Endothelial cell of umbilical vein (primary cell): ENCODE results near the gene B4GALNT4. TPM values are rescaled to one million over a fixed set of nuclear protein-coding genes. Genes with fewer than 3 reads are reported as not detected.
"Not testable (repeated sequence)": the region's sequence is repeated elsewhere in the genome, so short reads cannot be mapped to it uniquely, and the experiment has no call there.

Source experiments
- BruUV-seq: library from RNA; stranded (reverse); fragments of 400-500 nt; replicated peaks from 2 replicates; lab custom pipeline; 2021; lab: Mats Ljungman, UMichigan
- CTCF ChIA-PET: fragments of 300-600, 350-600 bp; sonication (Branson Sonifier 250); formaldehyde crosslinking; loops from one replicate; lab custom pipeline; 2021; ENCODE audit warnings: antibody characterized with exemption, inconsistent platforms; lab: Charles Lee
- POLR2A ChIA-PET: fragments of 300-600, 350-600 bp; sonication (Branson Sonifier 250); formaldehyde crosslinking; loops from one replicate; lab custom pipeline; 2021; ENCODE audit warnings: antibody characterized with exemption, inconsistent platforms; lab: Charles Lee
- DNase-seq: peaks from one replicate; pipeline ENCODE4 v3.0.0-alpha.2; 2011; ENCODE audit warnings: low read depth, low spot score
- FAIRE-seq: peaks from 2 replicates; lab custom pipeline; 2011; peaks lifted over from hg19 to GRCh38; lab: Jason Lieb, UNC
- H2AFZ ChIP-seq: 2 replicates; pipeline ENCODE4 v1.6.0; 2012; ENCODE audit warnings: low read depth, low read length, control low read depth, inconsistent platforms
- H3K27ac ChIP-seq: 2 replicates; pipeline ENCODE4 v1.5.1; 2011; ENCODE audit warnings: low read depth, mild to moderate bottlenecking, control low read depth, low read length, moderate library complexity; ENCODE audit not compliant: insufficient read depth
- H3K27me3 ChIP-seq, 2 experiments: 2 replicates each; pipeline versions ENCODE4 v1.6.0 to v1.6.1; 2011; ENCODE audit warnings: low read length in 2 of 2, mixed read lengths in 1 of 2; ENCODE audit not compliant: control insufficient read depth in 2 of 2, insufficient read depth in 2 of 2
- H3K36me3 ChIP-seq, 2 experiments: 2 replicates in 1 of 2; 3 replicates in 1 of 2; pipeline ENCODE4 v1.5.1; 2011; ENCODE audit warnings: low read length in 2 of 2, mild to moderate bottlenecking in 1 of 2, moderate library complexity in 1 of 2; ENCODE audit not compliant: control insufficient read depth in 2 of 2, insufficient read depth in 2 of 2; ENCODE audit errors: extremely low read depth in 1 of 2
- H3K4me1 ChIP-seq: 3 replicates; pipeline ENCODE4 v1.5.1; 2011; ENCODE audit warnings: mild to moderate bottlenecking, low read length; ENCODE audit not compliant: control insufficient read depth, insufficient read depth; ENCODE audit errors: extremely low read depth
- H3K4me2 ChIP-seq: 2 replicates; pipeline ENCODE4 v1.6.1; 2011; ENCODE audit warnings: low read length, control low read depth, mixed read lengths; ENCODE audit not compliant: insufficient read depth
- H3K4me3 ChIP-seq, 3 experiments: fragments of 200-600 bp in 1 of 3; sonication (generic), shearing (Covaris generic) in 1 of 3; replicated peaks in 1 of 3; 2 replicates each; pipeline ENCODE4 v1.5.1; 2011 to 2016; ENCODE audit warnings: control low read depth in 3 of 3, low read length in 3 of 3, mild to moderate bottlenecking in 2 of 3, inconsistent platforms in 1 of 3, low read depth in 1 of 3, moderate library complexity in 1 of 3; ENCODE audit not compliant: insufficient read depth in 1 of 3
- H3K79me2 ChIP-seq: 2 replicates; pipeline ENCODE4 v1.6.0; 2012; ENCODE audit warnings: low read length, inconsistent platforms; ENCODE audit not compliant: control insufficient read depth, insufficient read depth
- H3K9ac ChIP-seq: replicated peaks from 2 replicates; pipeline ENCODE3; 2011; ENCODE audit warnings: low read length, control low read depth; ENCODE audit not compliant: insufficient read depth; ENCODE audit errors: extremely low read depth
- H3K9me1 ChIP-seq: replicated peaks from 3 replicates; pipeline ENCODE4 v1.6.0; 2011; ENCODE audit warnings: mild to moderate bottlenecking, low read length; ENCODE audit not compliant: control insufficient read depth, insufficient read depth; ENCODE audit errors: extremely low read depth
- H3K9me3 ChIP-seq: replicated peaks from 2 replicates; pipeline ENCODE4 v1.5.1; 2012; ENCODE audit warnings: low read length, inconsistent platforms; ENCODE audit not compliant: control insufficient read depth, insufficient read depth
- H4K20me1 ChIP-seq: replicated peaks from 2 replicates; pipeline ENCODE3; 2011; ENCODE audit warnings: mild to moderate bottlenecking, low read length; ENCODE audit not compliant: control insufficient read depth, insufficient read depth; ENCODE audit errors: extremely low read depth
- EZH2 ChIP-seq: IDR thresholded peaks from 2 replicates; pipeline ENCODE4 v1.6.1; 2012; ENCODE audit warnings: borderline replicate concordance, low read depth, mild to moderate bottlenecking, moderate library complexity, low read length, inconsistent platforms; ENCODE audit not compliant: severe bottlenecking
- FOS ChIP-seq: IDR thresholded peaks from 2 replicates; pipeline ENCODE4 v1.6.1; 2011; ENCODE audit warnings: mild to moderate bottlenecking, low read length, moderate library complexity, borderline replicate concordance; ENCODE audit not compliant: insufficient read depth
- GATA2 ChIP-seq: IDR thresholded peaks from 2 replicates; pipeline ENCODE4 v1.7.0; 2011; ENCODE audit warnings: low read depth, mild to moderate bottlenecking, moderate library complexity, mixed read lengths, low read length; ENCODE audit not compliant: insufficient read length, insufficient read depth
- JUN ChIP-seq: IDR thresholded peaks from 2 replicates; pipeline ENCODE4 v1.6.1; 2011; ENCODE audit warnings: borderline replicate concordance, low read depth; ENCODE audit not compliant: insufficient read length, insufficient read depth
- MYC ChIP-seq: IDR thresholded peaks from one replicate; pipeline ENCODE4 v1.6.1; 2011; ENCODE audit warnings: mild to moderate bottlenecking, low read depth, low read length
- POLR2A ChIP-seq: IDR thresholded peaks from 2 replicates; pipeline ENCODE4 v1.6.1; 2012; ENCODE audit warnings: low read depth, mild to moderate bottlenecking, control low read depth, low read length
- POLR2AphosphoS5 ChIP-seq: IDR thresholded peaks from 2 replicates; pipeline ENCODE4 v1.6.1; 2012; ENCODE audit warnings: low read depth, mild to moderate bottlenecking, control low read depth, low read length, moderate library complexity; ENCODE audit not compliant: insufficient read depth
- dilution Hi-C: fragments of 300-500 bp; cut with MboI; formaldehyde crosslinking; loops from one replicate; pipeline ENCODE4 v1.15.0; 2019; ENCODE audit warnings: low sequenced_read_pairs; ENCODE audit not compliant: extremely low pct_ligation_motif_present
- intact Hi-C: fragments of 100-400 bp; cut with micrococcal nuclease; formaldehyde crosslinking; loops from one replicate; pipeline ENCODE4 v1.10.0; 2022
- polyA plus RNA-seq, 4 experiments: library from polyadenylated mRNA; depleted of rRNA in 3 of 4; stranded (reverse) in 3 of 4; unstranded in 1 of 4; fragments of >200 nt; gene quantifications; 2 replicates each; pipeline versions ENCODE4 v1.2.1 to v1.2.3, GENCODE V29; 2011 to 2012; ENCODE audit warnings: missing spikeins in 1 of 4
- total RNA-seq: library from RNA; stranded (reverse); gene quantifications from 2 replicates; pipeline ENCODE4 v1.2.3, GENCODE V29; 2021
- TF ChIP-seq, protein P1 (sequence below), 2 donors: IDR thresholded peaks; 1 replicate in 1 of 2; 2 replicates in 1 of 2; pipeline ENCODE4 v1.5.1; 2011; ENCODE audit warnings: low read length in 2 of 2, mild to moderate bottlenecking in 2 of 2, moderate library complexity in 2 of 2, control low read depth in 1 of 2, inconsistent platforms in 1 of 2, low read depth in 1 of 2; ENCODE audit not compliant: insufficient read depth in 1 of 2; ENCODE audit errors: extremely low read depth in 1 of 2
- TF ChIP-seq, protein P2 (sequence below): IDR thresholded peaks from 2 replicates; pipeline ENCODE4 v1.6.1; 2011; ENCODE audit not compliant: insufficient read depth, insufficient read length

B4GALNT4 gene
- total and polyA plus RNA-seq, 2 donors (not counting 3 experiments of a cell fraction or from before 2014, with no cell fraction given) = 9.2 to 9.6 TPM

DNA sequence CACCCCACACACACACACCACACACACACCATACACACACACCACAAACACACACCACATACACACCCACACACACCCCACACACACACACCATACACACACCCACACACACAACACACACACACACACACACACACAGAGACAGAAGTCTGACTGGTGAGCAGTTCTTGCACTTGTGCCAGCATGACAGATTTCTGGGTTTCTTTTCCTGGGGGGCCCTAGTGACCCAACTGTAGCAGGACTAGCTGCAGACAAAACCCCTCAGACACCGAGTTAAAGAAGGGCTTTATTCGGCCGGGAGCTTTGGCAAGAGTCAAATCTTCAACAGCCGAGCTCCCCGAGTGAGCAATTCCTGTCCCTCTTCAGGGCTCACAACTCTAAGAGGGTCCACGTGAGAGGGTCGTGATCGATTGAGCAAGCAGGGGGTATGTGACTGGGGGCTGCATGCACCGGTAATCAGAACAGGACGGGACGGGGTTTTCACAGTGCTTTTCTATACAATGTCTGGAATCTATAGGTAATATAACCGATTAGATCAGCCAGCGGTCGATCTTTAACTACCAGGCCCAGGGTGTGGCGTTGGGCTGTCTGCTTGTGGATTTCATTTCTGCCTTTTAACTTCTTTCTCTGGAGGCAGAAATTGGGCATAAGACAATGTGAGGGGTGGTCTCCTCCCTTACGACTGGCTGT, 19.1 kb upstream of the B4GALNT4 start:
- H3K4me2 ChIP-seq, intact Hi-C loops, H3K4me1 ChIP-seq, BruUV-seq, dilution Hi-C loops, H3K4me3 ChIP-seq, DNase-seq, H3K79me2 ChIP-seq, H3K27me3 ChIP-seq, H3K9me3 ChIP-seq, H4K20me1 ChIP-seq, POLR2A ChIA-PET, H3K9ac ChIP-seq, H3K9me1 ChIP-seq, H3K27ac ChIP-seq, H2AFZ ChIP-seq, FAIRE-seq, H3K36me3 ChIP-seq: not testable (repeated sequence)
- CTCF ChIA-PET = interaction anchor here (0.7 kb wide), 1 partner anchor 23 kb away, joined by 3 read pairs; no protein-coding TSS in a partner anchor

DNA sequence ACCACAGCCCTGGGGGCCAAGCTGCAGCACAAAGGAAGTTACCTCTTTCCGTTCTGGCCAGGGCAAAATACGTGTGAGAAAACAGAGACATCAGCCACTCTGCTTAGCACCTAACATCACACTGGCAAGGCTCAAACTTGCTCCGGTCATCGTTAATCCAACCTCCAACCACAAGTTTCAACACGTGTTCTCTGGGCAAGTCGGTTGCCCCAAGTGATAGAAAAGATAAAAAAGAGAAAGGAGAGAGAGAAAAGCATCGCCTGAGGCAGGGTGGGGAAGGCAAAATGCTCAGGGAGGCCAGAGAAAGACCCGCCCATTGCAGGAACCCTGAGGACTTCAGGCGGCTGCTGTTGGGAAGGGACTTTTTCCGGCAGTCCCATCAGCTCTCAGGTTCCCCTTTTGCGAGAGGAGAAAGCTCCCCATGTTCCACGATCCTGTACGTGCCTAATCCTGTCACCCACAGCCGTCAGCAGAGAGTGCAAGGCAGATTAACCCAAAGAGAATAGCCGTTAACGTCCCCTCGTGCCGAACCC, 18.5 kb upstream of the B4GALNT4 start:
- DNase-seq (no peak), FAIRE-seq (no peak)
- Histone ChIP-seq H3K9me3 (no peaks in the 10 kb centered on the region), H3K27ac (no peak overlapping the region), H3K4me2 (no peak overlapping the region), H2AFZ (no peak overlapping the region), H4K20me1 (no peaks in the 10 kb centered on the region), H3K36me3 (no peaks in the 10 kb centered on the region), H3K4me3 (no peak overlapping the region), H3K9me1 (no peaks in the 10 kb centered on the region), H3K79me2 (no peaks in the 10 kb centered on the region), H3K4me1 (peaks cover 8% of the 10 kb centered on the region), H3K27me3 (peaks cover 0 to 7% of the 10 kb centered on the region in 2 experiments), H3K9ac (no peak overlapping the region)
- ChIA-PET CTCF (interaction anchor here (0.7 kb wide), 1 partner anchor 24 kb away, joined by 3 read pairs; no protein-coding TSS in a partner anchor), POLR2A (no interaction called here)
- dilution Hi-C loops (no loop called here), intact Hi-C loops (no loop called here)
- no TSS peak for BruUV-seq
- TF ChIP-seq, protein P1, sequence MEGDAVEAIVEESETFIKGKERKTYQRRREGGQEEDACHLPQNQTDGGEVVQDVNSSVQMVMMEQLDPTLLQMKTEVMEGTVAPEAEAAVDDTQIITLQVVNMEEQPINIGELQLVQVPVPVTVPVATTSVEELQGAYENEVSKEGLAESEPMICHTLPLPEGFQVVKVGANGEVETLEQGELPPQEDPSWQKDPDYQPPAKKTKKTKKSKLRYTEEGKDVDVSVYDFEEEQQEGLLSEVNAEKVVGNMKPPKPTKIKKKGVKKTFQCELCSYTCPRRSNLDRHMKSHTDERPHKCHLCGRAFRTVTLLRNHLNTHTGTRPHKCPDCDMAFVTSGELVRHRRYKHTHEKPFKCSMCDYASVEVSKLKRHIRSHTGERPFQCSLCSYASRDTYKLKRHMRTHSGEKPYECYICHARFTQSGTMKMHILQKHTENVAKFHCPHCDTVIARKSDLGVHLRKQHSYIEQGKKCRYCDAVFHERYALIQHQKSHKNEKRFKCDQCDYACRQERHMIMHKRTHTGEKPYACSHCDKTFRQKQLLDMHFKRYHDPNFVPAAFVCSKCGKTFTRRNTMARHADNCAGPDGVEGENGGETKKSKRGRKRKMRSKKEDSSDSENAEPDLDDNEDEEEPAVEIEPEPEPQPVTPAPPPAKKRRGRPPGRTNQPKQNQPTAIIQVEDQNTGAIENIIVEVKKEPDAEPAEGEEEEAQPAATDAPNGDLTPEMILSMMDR (IDR thresholded peaks at IDR 0.05; ENCODE audit: extremely low read depth in 1 of 2, insufficient read depth in 1 of 2, low read depth in 1 of 2, low read length in 2 of 2) = no peak
- TF ChIP-seq FOS = no peak
- TF ChIP-seq POLR2AphosphoS5 = no peak
- TF ChIP-seq GATA2 = no peak
- no peak for TF ChIP-seq JUN
- no peak for TF ChIP-seq MYC
- no peak for TF ChIP-seq EZH2
- TF ChIP-seq POLR2A = no peak
- TF ChIP-seq, protein P2, sequence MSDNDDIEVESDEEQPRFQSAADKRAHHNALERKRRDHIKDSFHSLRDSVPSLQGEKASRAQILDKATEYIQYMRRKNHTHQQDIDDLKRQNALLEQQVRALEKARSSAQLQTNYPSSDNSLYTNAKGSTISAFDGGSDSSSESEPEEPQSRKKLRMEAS = no peak
